HEK293 (cell line): ENCODE data around the gene TRPM2.

Experiments used
- CTCF ChIA-PET: fragments of 350-600 bp; formaldehyde crosslinking; extraction: SDS; loops from one replicate; lab custom pipeline; 2021; ENCODE audit warnings: antibody characterized with exemption; lab: Yijun Ruan, JAX
- POLR2A ChIA-PET: fragments of 300-600 bp; formaldehyde crosslinking; extraction: SDS; loops from one replicate; lab custom pipeline; 2020; ENCODE audit warnings: antibody characterized with exemption, inconsistent platforms; lab: Yijun Ruan, JAX
- H3K27ac ChIP-seq: fragments of 200-500 bp; sonication (Bioruptor generic); 2 replicates; pipeline ENCODE4 v1.5.1; 2014; ENCODE audit warnings: low read depth, low read length, control low read depth, inconsistent platforms; ENCODE audit errors: extremely low read depth
- H3K36me3 ChIP-seq, 2 experiments: fragments of 200-500 bp in 1 of 2; sonication (Bioruptor generic) in 1 of 2; 1 replicate in 1 of 2; 2 replicates in 1 of 2; pipeline ENCODE4 v1.5.1; 2014 to 2017; ENCODE audit warnings: inconsistent platforms in 2 of 2, low read length in 2 of 2; ENCODE audit not compliant: control insufficient read depth in 2 of 2, insufficient read depth in 1 of 2
- H3K4me1 ChIP-seq: fragments of 200-500 bp; sonication (Bioruptor generic); 2 replicates; pipeline ENCODE4 v1.5.1; 2014; ENCODE audit warnings: mild to moderate bottlenecking, low read length, inconsistent platforms; ENCODE audit not compliant: control insufficient read depth, insufficient read depth
- H3K4me3 ChIP-seq: 2 replicates; pipeline ENCODE4 v1.5.1; 2011; ENCODE audit warnings: low read depth, mild to moderate bottlenecking, control low read depth, low read length, moderate library complexity
- H3K9me3 ChIP-seq: fragments of 200-500 bp; sonication (Bioruptor generic); 2 replicates; pipeline ENCODE4 v1.5.1; 2014; ENCODE audit warnings: low read depth, low read length, inconsistent platforms; ENCODE audit not compliant: control insufficient read depth, insufficient read depth
- CTCF ChIP-seq: fragments of 450-650 bp; formaldehyde crosslinking; IDR thresholded peaks from 2 replicates; pipeline ENCODE4 v1.5.1; 2016; ENCODE audit warnings: missing biosample characterization, missing genetic modification characterization
- PATZ1 ChIP-seq: fragments of 450-650 bp; formaldehyde crosslinking; IDR thresholded peaks from 2 replicates; pipeline ENCODE4 v1.5.1; 2016; ENCODE audit warnings: missing biosample characterization, missing genetic modification characterization
- PRDM2 ChIP-seq: fragments of 450-650 bp; formaldehyde crosslinking; IDR thresholded peaks from 2 replicates; pipeline ENCODE4 v1.5.1; 2016; ENCODE audit warnings: missing biosample characterization, missing genetic modification characterization, borderline replicate concordance
- TRIM28 ChIP-seq: IDR thresholded peaks from 2 replicates; pipeline ENCODE4 v1.6.1; 2011; ENCODE audit warnings: low read length, control low read depth, borderline replicate concordance
- ZFHX2 ChIP-seq: fragments of 450-650 bp; formaldehyde crosslinking; conservative IDR thresholded peaks from 2 replicates; pipeline ENCODE4 v1.5.1; 2016; ENCODE audit warnings: missing biosample characterization, missing genetic modification characterization
- ZNF133 ChIP-seq: fragments of 450-650 bp; formaldehyde crosslinking; IDR thresholded peaks from 2 replicates; pipeline ENCODE4 v1.5.1; 2016; ENCODE audit warnings: missing biosample characterization, missing genetic modification characterization
- ZNF747 ChIP-seq: fragments of 450-650 bp; formaldehyde crosslinking; IDR thresholded peaks from 2 replicates; pipeline ENCODE4 v1.5.1; 2016; ENCODE audit warnings: missing biosample characterization, missing genetic modification characterization
- ZNF768 ChIP-seq: fragments of 450-650 bp; formaldehyde crosslinking; IDR thresholded peaks from 2 replicates; pipeline ENCODE4 v1.5.1; 2018; ENCODE audit warnings: missing biosample characterization, mild to moderate bottlenecking, missing genetic modification characterization
- ZNF792 ChIP-seq: fragments of 450-650 bp; formaldehyde crosslinking; IDR thresholded peaks from 2 replicates; pipeline ENCODE4 v1.5.1; 2016; ENCODE audit warnings: missing biosample characterization, missing genetic modification characterization
- ZNF830 ChIP-seq: fragments of 450-650 bp; IDR thresholded peaks from 2 replicates; pipeline ENCODE4 v1.5.0; 2018; ENCODE audit warnings: missing biosample characterization, missing genetic modification characterization, low read depth, mild to moderate bottlenecking, moderate library complexity
- ZSCAN5A ChIP-seq: fragments of 450-650 bp; formaldehyde crosslinking; IDR thresholded peaks from 2 replicates; pipeline ENCODE4 v1.5.1; 2016; ENCODE audit warnings: missing biosample characterization, missing genetic modification characterization

Gene TRPM2

GRCh38 chr21:44418108-44418875, 64.9 kb downstream of the TRPM2 start:
- ChIA-PET POLR2A (no interaction called here), CTCF (no interaction called here)
- Histone ChIP-seq H3K36me3 (no peaks in the 10 kb centered on the region), H3K4me1 (no peaks in the 10 kb centered on the region), H3K4me3 (no peak overlapping the region), H3K27ac (no peak overlapping the region), H3K9me3 (no peaks in the 10 kb centered on the region)
- no peak for TF ChIP-seq PATZ1 (tag by site-specific recombination)
- TF ChIP-seq ZNF747 = no peak
- no peak for TF ChIP-seq CTCF
- no peak for TF ChIP-seq ZNF830 (tag by site-specific recombination)
- TF ChIP-seq TRIM28 = no peak
- TF ChIP-seq ZNF133 (tag by site-specific recombination) = no peak
- no peak for TF ChIP-seq ZNF792 (tag by site-specific recombination)
- no peak for TF ChIP-seq ZSCAN5A (tag by site-specific recombination)
- TF ChIP-seq ZNF768 = no peak

- ChIA-PET CTCF (no interaction called here), POLR2A (no interaction called here)
- no peaks in the 10 kb centered on the region for H3K4me1 ChIP-seq
- TF ChIP-seq PRDM2 (tag by site-specific recombination) (no peak), ZFHX2 (no peak)
- no peak overlapping the region for H3K27ac ChIP-seq
- H3K9me3 ChIP-seq = no peaks in the 10 kb centered on the region
- H3K4me3 ChIP-seq = no peak overlapping the region
- no peaks in the 10 kb centered on the region for H3K36me3 ChIP-seq
Observed at GRCh38 chr21:44418876-44419230, 65.4 kb downstream of the TRPM2 start.
